Spinal cord (tissue), 10 donors: ENCODE data around the gene GALNT17. TPM values are rescaled to one million over a fixed set of nuclear protein-coding genes. Genes with fewer than 3 reads are reported as not detected.

Experiments used
- DNase-seq, 6 donors: peaks; one replicate each; pipeline versions ENCODE4 v3.0.0 to v3.0.0-alpha.2; 2013 to 2015; ENCODE audit warnings: low spot score in 6 of 6, low read depth in 4 of 6
- H3K27ac ChIP-seq: one replicate; pipeline ENCODE4 v1.5.1; 2013; ENCODE audit warnings: low read depth, low read length, control low read depth
- H3K27me3 ChIP-seq: one replicate; pipeline ENCODE4 v1.6.1; 2013; ENCODE audit warnings: low read length; ENCODE audit not compliant: control insufficient read depth, insufficient read depth
- H3K36me3 ChIP-seq: one replicate; pipeline ENCODE4 v1.6.1; 2013; ENCODE audit warnings: low read length; ENCODE audit not compliant: control insufficient read depth, insufficient read depth
- H3K4me1 ChIP-seq: one replicate; pipeline ENCODE4 v1.6.1; 2013; ENCODE audit warnings: low read length; ENCODE audit not compliant: control insufficient read depth, insufficient read depth
- H3K4me3 ChIP-seq: one replicate; pipeline ENCODE4 v1.5.1; 2013; ENCODE audit warnings: low read depth, low read length, control low read depth
- H3K9me3 ChIP-seq: one replicate; pipeline ENCODE4 v1.6.1; 2013; ENCODE audit warnings: low read length; ENCODE audit not compliant: control insufficient read depth, insufficient read depth
- WGBS: methylation state at CpG from one replicate; pipeline ENCODE4 v1.1.5; 2013; ENCODE audit warnings: missing lambda C conversion rate; ENCODE audit not compliant: insufficient coverage; 5-methylcytosine and 5-hydroxymethylcytosine counted together
- polyA plus RNA-seq, 2 donors: library from polyadenylated mRNA; unstranded; fragments of 120-200 nt; gene quantifications; one replicate each; pipeline ENCODE4 v1.2.1, GENCODE V29; 2013; ENCODE audit not compliant: insufficient read length in 2 of 2
- total RNA-seq, 2 donors: library from RNA; depleted of rRNA in 1 of 2; stranded (reverse); fragments of 120-200 nt in 1 of 2; fragments of >200 nt in 1 of 2; gene quantifications; one replicate each; pipeline versions ENCODE4 v1.2.3 to v1.2.4, GENCODE V29; 2013 to 2014
- donor health status: healthy.

The GALNT17 gene
- total and polyA plus RNA-seq, 4 donors = 44.9 to 54.8 (median 48.0) TPM

DNA sequence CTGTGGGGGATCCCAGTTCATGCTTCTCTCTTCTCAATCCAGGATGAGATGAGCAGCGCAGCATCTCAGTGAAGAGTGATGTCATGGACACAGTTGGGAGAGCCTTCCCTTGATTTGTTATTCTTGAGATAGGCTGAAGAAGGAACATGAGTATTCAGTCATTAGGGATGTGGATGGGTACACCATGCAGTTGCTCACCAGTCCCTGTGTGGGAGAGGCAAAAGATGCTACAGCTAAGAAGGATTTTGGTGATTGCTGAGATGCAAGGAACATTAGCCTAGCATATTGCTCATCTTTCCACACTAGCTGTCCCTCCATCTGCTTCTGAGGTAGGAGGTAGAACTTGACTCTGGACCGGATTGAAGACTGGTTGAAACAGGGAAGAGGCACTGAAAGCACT, 179.6 kb downstream of the GALNT17 start:
- Histone ChIP-seq H3K4me1 (peaks cover 12% of the 10 kb centered on the region), H3K4me3 (no peak overlapping the region), H3K27me3 (no peaks in the 10 kb centered on the region), H3K36me3 (no peaks in the 10 kb centered on the region), H3K9me3 (no peaks in the 10 kb centered on the region), H3K27ac (no peak overlapping the region)
- DNase-seq = no peak
- 0% methylated on average over 1 of the region's 2 CpGs for WGBS

DNA sequence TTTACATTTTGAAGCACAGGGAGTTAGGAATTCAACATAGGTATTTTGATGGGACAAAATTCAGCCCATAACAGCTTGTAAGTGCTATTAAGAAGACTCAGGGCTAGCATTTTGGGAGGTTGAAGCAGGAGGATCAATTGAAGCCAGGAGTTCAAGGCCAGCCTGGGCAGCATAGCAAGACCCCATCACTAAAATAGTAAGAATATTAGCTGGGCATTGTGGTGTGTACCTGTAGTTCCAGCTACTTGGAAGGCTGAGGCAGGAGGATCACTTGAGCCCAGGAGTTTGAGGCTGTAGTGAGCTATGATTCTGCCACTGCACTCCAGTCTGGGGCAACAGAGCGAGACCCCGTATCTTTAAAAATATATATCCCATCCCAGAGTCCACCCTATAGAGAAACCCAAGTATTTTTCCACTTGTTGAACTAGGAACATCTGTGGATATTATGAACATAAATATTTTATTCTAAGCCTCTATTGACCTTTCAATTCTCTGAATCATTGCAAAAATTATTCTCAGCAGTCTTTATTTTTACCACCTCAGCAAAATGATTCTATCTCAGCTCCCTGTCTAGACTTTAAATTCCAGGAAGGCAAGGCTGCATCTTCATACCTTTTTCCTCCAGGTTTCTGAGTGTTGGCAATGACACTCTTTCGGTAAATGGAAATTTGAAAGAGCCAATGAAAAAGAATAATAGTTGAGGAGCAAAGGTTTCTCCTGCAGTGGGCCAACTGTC, 181.0 kb downstream of the GALNT17 start:
- peaks cover 9% of the 10 kb centered on the region for H3K4me1 ChIP-seq

DNA sequence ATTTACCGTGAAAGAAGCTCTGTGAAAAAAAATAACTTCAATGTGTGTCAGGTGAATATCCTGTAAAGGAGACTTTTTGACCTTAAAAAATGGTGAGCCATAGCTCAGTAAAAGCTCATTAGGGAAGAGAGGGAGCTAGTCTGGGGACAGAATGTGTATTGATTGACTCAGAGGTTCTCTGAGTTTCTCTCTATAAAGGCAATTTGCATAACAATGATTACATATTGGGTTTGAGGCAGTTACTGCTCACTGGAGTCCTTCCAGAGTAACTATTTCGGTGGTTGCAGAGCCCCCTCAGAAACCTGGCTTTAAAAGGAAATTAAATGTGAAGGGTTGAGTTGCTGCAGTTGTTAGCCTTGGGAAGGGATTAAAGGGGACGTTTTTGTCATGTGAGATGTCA, 181.6 kb downstream of the GALNT17 start:
- WGBS = 6% methylated on average over 2 of the region's 3 CpGs
- H3K27me3 ChIP-seq = no peaks in the 10 kb centered on the region
- no peaks in the 10 kb centered on the region for H3K9me3 ChIP-seq
- peak in 2 of 6 donors; percentile 35 to 78 for DNase-seq
- peaks cover 4% of the 10 kb centered on the region for H3K4me1 ChIP-seq
- no peak overlapping the region for H3K4me3 ChIP-seq
- H3K27ac ChIP-seq = no peak overlapping the region
- no peaks in the 10 kb centered on the region for H3K36me3 ChIP-seq

More for the DNA sequence above, 181.0 kb downstream of the GALNT17 start:
- WGBS = 0% methylated on average over 1 of the region's 3 CpGs
- H3K27me3 ChIP-seq = no peaks in the 10 kb centered on the region
- no peak overlapping the region for H3K27ac ChIP-seq
- H3K36me3 ChIP-seq = no peaks in the 10 kb centered on the region
- DNase-seq = no peak
- no peaks in the 10 kb centered on the region for H3K9me3 ChIP-seq
- H3K4me3 ChIP-seq = no peak overlapping the region

DNA sequence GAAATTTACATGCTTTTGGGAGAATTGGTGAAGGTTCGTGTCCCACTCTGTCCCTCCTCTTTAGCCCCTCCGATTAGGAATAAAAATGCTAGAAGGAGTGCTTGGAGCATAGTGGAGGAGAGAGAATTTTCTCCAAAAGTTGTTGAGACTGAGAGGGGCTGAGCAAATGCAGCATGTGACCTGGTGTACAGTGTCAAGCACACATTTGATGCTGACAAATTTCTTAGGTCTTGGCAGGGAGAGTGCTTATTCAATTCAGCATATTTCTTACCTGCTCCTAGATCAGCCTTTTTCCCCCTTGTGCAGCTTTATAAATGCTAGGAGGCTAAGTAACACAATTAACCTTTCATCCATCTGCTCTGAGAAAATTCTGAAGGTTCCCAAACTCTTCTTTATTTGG, 189.0 kb downstream of the GALNT17 start:
- H3K4me3 ChIP-seq = no peak overlapping the region
- no peaks in the 10 kb centered on the region for H3K36me3 ChIP-seq
- WGBS = no CpG with 5 or more reads among the region's 2 CpGs
- no peak for DNase-seq
- no peak overlapping the region for H3K27ac ChIP-seq
- H3K9me3 ChIP-seq = no peaks in the 10 kb centered on the region
- no peaks in the 10 kb centered on the region for H3K4me1 ChIP-seq
- H3K27me3 ChIP-seq = no peaks in the 10 kb centered on the region

DNA sequence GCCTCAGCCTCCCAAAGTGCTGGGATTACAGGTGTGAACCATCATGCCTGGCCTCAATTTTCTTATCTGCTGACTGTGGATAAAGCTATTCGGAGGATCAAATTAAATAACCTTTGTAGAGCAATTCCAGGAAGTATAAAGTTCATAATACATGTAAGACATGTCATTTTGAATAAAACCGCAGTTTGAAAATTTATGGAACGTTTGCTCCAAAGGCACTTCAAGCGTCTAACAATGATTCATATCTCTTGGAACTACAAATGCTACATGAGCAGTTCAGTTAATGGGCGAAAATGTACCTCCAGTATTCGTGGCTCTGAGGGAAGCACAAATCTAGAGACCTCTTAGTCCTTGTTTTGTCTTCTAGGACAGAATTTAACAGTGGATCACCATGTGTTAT, 190.3 kb downstream of the GALNT17 start:
- Histone ChIP-seq H3K27ac (no peak overlapping the region), H3K9me3 (no peaks in the 10 kb centered on the region), H3K4me1 (no peaks in the 10 kb centered on the region), H3K27me3 (no peaks in the 10 kb centered on the region), H3K36me3 (no peaks in the 10 kb centered on the region), H3K4me3 (no peak overlapping the region)
- 93% methylated on average over 3 of the region's 6 CpGs for WGBS
- DNase-seq = peak in 1 of 6 donors; percentile 37

DNA sequence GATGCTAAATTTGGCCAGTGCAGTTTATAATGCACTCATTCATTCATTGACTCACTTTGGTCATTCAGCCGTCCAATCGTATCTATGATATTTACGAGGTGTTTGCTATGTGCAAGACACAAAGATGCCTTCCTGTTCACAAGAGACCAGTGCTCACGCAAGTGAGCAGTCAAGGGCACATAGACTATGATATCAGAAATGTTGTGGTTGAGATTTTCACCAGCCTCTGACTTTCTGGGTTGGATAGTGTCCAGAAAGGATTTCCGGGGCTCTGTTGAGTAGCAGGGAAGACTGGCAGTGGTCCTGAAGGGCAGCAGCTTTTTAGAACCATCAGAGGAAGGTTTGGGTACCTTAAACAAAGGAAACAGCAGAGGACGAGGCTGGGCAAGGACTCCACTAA, 191.8 kb downstream of the GALNT17 start:
- H3K36me3 ChIP-seq = no peaks in the 10 kb centered on the region
- no peaks in the 10 kb centered on the region for H3K4me1 ChIP-seq
- no peak overlapping the region for H3K4me3 ChIP-seq
- 72% methylated on average over 3 of the region's 6 CpGs for WGBS
- no peaks in the 10 kb centered on the region for H3K9me3 ChIP-seq
- H3K27ac ChIP-seq = no peak overlapping the region
- H3K27me3 ChIP-seq = no peaks in the 10 kb centered on the region
- DNase-seq = no peak

DNA sequence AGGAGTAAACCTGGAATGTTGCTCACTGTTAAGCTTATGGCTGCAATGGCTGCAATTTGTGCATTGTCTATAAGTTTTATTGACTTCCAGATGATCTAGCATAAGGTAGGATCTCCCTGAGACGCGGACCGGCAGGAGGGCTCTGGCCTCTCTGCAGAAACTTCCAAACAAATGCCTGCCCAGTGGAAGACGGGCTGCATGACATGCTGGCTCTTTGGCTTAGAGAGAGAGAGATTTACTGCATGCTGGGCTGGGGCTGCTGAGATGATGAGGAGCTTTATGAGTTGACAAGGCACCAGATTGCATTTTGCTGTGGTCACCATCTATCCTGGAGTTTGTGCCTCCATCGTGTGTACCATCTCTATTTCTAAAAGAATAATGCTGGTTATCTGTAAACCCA, 193.2 kb downstream of the GALNT17 start:
- Histone ChIP-seq H3K27me3 (no peaks in the 10 kb centered on the region), H3K4me1 (no peaks in the 10 kb centered on the region), H3K9me3 (no peaks in the 10 kb centered on the region), H3K27ac (no peak overlapping the region), H3K4me3 (no peak overlapping the region), H3K36me3 (no peaks in the 10 kb centered on the region)
- 39% methylated on average over 4 of the region's 5 CpGs for WGBS
- peak in 1 of 6 donors; percentile 37 for DNase-seq

DNA sequence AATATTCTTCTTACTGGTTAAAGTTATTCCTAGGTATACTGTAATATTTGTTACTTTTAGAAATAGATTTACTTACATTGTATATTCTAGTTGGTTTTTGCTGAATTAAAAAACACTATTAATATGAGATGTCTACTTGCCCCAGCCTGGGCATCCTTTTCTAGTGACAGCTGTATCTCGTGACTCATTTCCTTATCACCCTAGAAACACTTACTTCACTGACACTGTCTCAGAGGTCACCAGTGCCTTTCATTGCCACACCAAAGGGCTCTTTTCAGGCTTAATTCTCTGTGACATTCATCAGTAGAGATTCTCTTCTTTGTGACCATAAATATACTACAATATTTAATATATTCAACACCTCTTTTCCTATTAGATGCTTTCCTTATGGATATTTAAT, 194.7 kb downstream of the GALNT17 start:
- 40% methylated on average over 1 of the region's 1 CpG for WGBS
- no peak overlapping the region for H3K27ac ChIP-seq

DNA sequence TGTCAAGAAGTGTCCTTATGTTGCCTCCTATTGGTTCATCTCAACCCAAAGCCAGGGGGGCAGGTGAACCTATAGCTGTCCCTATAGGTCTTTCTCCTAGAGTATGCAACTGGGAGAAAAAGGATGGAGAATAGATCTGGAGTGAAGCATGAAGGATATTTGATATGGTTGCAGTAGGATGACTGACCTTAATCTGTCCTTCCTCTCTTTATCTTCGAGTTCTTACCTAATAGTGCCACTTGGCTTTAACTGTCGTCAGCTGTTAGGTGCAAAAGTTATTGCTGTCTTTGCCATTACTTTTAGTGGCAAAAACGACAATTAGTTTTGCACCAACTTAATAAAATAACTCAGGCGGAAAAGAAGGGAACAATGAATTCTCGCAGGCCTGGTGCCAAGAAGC, 196.0 kb downstream of the GALNT17 start:
- no peak for DNase-seq
- H3K4me3 ChIP-seq = no peak overlapping the region
- 53% methylated on average over 3 of the region's 5 CpGs for WGBS
- H3K9me3 ChIP-seq = no peaks in the 10 kb centered on the region
- H3K27ac ChIP-seq = no peak overlapping the region
- H3K4me1 ChIP-seq = no peaks in the 10 kb centered on the region
- no peaks in the 10 kb centered on the region for H3K36me3 ChIP-seq
- no peaks in the 10 kb centered on the region for H3K27me3 ChIP-seq

More for the DNA sequence above, 194.7 kb downstream of the GALNT17 start:
- H3K27me3 ChIP-seq = no peaks in the 10 kb centered on the region
- no peaks in the 10 kb centered on the region for H3K4me1 ChIP-seq
- no peak overlapping the region for H3K4me3 ChIP-seq
- H3K36me3 ChIP-seq = no peaks in the 10 kb centered on the region
- H3K9me3 ChIP-seq = no peaks in the 10 kb centered on the region
- no peak for DNase-seq

DNA sequence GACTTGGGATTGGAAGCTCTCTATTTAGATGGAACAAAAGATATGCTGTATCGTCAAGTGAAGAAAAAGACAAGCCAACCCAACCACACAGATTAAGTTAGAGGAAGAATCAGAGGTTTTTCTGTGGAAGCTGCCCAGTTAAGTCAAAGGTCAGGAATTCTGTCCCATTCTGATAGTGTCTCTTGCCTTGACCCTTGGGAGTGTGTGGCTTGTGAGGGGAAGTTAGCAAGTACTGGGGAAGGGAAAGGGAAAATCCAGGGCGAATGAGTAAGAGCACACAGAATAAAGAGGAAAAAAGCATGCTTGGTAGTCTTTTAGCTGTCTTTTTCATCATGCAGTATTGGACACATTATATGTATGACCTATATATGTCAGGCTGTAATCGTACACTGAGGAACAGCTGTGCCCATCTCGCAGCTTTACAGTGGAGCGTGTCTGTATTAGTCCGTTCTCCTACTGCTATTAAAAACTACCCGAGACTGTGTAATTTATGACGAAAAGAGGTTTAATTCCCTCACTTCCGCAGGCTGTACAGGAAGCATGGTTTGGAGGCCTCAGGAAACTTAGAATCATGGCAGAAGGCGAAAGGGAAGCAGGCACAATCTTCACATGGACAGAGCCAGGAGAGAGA, 197.2 kb downstream of the GALNT17 start:
- WGBS = 80% methylated on average over 1 of the region's 10 CpGs
- no peak for DNase-seq
- H3K27ac ChIP-seq = no peak overlapping the region
- no peak overlapping the region for H3K4me3 ChIP-seq
- no peaks in the 10 kb centered on the region for H3K27me3 ChIP-seq
- no peaks in the 10 kb centered on the region for H3K36me3 ChIP-seq
- H3K4me1 ChIP-seq = peaks cover 1% of the 10 kb centered on the region
- no peaks in the 10 kb centered on the region for H3K9me3 ChIP-seq
